Activated CD4-positive, alpha-beta T cell treated with anti-CD3 and anti-CD28 coated beads, Interleukin-2, amount 50 U/mL, for 1 hour (primary cell): ENCODE results near the gene DCST1.

Source experiments
- DNase-seq: peaks from one replicate; pipeline ENCODE4 v3.0.0-alpha.2; 2020

The DCST1 gene

DNA sequence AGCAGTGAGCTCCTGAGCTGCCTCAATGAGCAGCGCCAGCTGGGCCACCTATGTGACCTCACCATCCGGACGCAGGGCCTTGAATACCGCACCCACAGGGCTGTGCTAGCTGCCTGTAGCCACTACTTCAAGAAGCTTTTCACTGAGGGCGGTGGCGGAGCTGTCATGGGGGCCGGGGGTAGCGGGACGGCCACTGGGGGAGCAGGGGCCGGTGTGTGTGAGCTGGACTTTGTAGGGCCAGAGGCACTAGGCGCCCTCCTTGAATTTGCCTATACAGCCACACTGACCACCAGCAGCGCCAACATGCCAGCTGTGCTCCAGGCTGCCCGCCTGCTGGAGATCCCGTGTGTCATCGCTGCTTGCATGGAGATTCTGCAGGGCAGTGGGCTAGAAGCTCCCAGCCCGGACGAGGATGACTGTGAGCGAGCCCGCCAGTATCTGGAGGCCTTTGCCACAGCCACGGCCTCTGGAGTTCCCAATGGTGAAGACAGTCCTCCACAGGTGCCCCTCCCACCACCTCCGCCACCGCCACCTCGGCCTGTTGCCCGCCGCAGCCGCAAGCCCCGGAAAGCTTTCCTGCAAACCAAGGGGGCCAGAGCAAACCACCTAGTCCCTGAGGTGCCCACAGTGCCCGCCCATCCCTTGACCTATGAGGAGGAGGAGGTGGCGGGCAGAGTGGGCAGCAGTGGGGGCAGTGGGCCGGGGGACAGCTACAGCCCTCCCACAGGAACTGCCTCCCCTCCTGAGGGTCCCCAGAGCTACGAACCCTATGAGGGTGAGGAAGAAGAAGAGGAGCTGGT, 18.7 kb upstream of the DCST1 start:
- DNase-seq, result no peak

- DNase-seq, result no peak
Observed at GRCh38 chr1:155015527-155016230, 17.9 kb upstream of the DCST1 start.

GRCh38 chr1:155016231-155016831, 17.3 kb upstream of the DCST1 start:
- DNase-seq, result no peak

GRCh38 chr1:155017041-155017945, 16.3 kb upstream of the DCST1 start:
- peak; percentile 90 for DNase-seq

DNA sequence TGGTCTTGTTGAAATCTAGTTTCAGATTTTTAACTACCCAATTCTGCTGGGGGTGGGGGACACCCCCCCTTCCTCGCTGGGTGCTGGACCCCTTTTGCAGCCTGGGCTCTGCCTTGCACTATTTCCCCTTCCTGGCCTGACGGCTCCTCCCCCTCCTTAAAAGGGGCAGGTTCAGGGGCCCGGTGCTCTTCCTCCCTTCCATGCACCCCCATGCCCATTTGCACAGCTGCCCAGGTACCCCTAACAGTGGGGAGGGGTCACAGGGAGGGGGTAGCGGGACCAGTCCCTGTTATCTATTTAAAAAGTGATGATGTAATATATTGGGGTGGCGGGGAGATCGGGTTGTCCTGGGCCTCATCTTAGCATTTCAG, 15.7 kb upstream of the DCST1 start:
- no peak for DNase-seq

DNA sequence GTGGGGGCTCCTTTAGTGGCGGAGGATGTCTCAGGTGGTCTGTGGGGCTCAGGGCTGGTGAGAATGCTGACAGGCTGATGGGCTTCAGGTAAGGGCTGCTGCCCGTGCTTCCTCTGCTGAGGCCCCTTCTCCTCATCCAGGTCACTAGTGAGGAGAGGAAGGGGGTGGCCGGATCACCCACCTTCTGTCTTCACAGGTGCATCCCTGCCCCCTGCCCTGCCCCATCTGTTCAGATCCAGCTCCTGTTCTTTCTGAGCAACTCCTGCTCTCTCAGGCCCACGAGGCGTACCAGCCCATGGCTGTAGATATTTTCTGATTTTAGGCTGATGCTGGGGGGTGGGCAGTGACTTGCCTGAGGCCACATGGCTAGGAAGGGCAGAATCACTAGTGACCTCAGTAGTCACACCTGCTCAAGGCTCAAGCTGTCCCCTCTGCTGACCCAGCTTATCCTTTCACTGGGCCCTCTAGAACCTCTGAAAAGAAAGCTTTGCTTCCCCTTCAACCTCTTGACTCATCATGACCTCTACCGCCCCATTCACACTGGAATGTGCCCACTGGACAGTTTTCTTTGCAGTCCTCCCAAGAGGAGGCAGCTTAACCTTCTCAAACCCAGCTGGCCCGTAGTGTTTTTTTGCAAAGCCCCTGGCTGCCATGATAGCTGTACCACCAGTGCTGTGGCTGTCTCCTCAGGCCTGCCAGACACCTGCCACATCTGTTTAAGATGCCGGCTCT, 14.8 kb upstream of the DCST1 start:
- DNase-seq, result no peak

- DNase-seq, result no peak
Observed at GRCh38 chr1:155019377-155020245, 14.0 kb upstream of the DCST1 start.

DNA sequence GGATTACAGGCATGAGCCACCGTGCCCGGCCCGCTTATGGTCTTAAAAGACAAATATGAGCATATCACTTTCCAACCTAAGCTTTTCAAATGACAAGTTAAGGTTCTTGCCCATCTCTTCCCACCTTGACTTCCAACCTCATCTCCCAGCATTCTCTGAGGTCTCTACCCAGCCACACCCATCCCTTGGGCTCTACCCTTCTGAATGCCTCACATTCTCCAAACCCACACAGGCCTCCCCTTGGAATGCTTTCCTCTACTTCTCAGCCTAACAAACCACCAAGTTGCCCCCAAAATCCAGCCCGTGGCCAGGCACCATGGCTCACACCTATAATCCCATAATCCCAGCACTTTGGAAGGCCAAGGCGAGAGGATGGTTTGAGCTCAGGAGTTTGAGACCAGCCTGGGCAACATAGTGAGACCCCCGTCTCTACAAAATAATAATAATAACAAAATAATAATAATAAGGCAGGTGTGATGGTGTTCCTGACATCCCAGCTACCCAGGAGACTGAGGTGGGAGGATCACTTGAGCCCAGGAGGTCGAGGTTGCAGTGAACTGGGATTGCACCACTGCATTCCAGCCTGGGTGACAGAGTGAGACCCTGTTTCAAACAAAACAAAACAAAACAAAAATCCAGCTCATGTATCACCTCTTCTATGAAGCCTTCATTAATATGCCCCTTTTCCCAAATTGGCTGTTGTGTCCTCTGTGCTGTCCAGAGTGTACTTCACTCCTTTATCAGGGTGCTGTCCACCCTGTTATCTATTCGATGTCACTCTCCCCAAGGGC, 11.3 kb upstream of the DCST1 start:
- no peak for DNase-seq

- DNase-seq, result no peak
Observed at GRCh38 chr1:155022927-155023236, 10.7 kb upstream of the DCST1 start.

DNA sequence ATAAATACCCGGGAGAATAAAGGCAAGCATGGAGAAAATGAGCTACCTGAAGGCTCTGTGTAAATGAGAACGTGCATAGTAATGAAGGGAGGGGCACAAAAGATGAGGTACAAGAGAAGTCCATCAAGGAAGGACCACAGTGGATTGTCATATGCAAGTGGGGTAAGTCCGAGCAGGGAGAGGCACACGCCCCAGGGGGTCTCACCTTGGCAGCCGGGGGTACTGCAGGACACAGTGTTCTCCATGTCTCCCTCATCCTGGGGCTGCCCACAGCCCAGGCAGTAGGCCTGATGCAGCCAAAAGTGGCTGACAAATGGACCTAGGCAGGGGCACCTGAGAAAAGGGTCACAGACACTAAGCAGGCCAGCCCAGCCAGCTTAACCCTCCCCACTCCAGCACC, 10.0 kb upstream of the DCST1 start:
- DNase-seq, result no peak

DNA sequence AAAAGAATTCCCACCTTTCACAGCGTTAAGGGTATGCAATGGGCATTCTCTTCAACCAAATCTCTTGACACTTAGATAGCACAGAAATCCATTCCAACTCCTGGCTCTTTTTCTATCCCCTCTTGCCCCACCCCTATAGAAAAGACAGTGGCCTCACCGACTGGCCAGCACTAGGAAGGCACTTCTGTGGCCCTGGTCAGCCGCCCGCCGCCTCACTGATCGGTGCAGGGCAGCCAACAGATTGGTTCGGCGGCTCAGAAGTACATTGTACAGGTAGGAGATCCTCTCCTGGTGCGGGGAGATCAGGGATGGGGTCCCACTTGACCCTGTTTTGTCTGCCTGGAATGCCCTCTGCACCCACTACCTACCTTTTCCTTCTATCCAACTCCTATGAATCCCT, 9.3 kb upstream of the DCST1 start:
- no peak for DNase-seq

GRCh38 chr1:155026154-155026553, 7.5 kb upstream of the DCST1 start:
- no peak for DNase-seq

GRCh38 chr1:155026588-155026987, 7.0 kb upstream of the DCST1 start:
- DNase-seq, result no peak

DNA sequence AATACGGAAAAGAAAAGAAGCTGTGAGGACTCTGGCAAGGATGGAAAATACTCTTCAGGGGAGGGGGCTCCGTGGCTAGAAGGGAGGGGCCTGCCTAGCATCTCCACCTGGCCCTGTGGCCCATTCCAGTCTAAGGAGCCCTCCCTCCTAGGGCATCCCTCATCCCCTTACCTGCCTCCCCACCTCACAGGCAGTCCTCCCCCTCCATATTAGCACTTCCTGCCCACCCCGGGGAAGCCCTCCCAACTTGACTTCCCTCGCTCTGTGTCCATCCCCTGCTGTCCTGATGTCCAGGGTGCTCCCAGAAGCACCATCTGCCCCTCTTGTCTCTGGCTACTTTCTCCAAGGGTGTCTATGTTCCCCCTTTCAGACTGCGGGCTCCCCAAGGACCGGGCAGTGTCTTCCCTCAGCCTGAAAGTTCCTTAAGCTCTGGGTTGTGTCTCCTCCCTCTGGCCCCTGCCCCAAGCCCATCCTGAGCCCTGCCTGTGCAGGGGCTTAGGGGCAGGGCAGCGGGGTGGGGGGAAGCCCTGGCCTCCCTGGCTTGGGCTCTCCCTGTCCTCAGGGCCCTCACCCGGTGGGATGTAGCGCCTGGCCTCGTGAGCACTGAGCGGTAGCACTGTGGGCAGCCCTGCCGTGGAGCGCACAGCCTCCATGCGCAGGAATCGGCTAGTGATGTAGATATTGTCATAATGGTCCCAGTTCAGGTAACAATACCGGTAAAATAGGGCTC, 3.9 kb upstream of the DCST1 start:
- no peak for DNase-seq

- DNase-seq, result no peak
Observed at GRCh38 chr1:155030243-155030795, 3.3 kb upstream of the DCST1 start.

DNA sequence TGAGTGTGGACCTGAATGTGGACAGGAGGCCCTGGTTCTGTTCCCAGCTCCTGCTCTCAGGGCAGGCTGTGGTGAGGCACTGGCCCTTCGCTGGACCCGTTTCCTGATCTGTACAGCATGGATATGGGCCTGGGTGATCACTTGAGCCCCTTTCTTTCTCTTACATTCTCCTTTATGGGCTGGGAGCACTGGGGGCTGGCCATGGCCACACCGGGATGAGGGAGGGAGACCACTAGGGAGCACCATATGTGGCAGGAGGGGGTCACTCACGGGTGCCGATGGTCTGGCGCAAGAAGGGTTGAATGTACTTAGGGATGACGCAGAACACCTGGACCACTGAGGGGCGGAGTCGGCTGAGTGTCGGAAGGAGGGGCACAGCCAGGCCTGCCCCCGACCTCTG, 2.7 kb upstream of the DCST1 start:
- DNase-seq, result no peak

GRCh38 chr1:155032886-155033285, 738 bp upstream of the DCST1 start:
- no peak for DNase-seq

DNA sequence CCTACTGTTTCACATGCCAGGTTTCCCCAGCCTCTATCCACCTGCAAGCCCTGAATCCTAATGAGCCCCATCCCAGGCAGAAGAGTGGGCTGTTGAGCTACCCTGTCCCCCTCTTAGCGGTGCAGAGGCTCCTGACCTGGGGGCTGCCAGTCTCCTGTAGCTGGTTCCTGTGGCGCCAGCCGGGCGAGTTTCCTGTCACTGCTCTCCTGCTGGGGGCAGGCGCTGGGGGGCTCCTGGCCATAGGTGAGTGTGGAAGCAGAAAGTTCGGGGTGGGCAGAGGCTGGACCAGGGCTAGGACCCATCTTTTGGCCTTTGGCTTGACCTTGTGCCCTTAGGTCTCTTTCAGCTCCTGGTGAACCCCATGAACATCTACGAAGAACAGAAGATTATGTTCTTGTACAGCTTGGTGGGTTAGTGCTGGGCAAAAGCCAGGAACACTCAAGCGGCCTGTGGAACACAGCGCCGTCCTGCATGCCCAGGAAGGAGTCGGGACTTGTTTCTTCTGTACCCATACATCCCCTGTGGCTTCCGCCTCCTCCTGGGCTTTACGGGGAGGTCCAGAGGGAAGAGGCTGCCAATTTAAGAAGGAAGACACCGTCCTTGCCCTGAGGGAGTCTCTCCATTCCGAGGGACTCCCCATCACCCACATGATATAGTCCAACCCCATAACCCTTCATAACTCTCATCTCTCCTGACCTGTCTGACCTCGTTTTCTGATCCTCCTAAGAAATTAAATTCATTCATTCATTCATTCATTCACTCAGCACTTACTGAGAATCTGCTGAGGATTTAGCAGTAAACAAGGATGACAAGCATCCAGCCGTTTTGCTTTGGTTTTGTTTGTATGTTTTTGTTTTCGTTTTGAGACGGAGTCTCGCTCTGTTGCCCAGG, 939 bp downstream of the DCST1 start:
- DNase-seq, result no peak

DNA sequence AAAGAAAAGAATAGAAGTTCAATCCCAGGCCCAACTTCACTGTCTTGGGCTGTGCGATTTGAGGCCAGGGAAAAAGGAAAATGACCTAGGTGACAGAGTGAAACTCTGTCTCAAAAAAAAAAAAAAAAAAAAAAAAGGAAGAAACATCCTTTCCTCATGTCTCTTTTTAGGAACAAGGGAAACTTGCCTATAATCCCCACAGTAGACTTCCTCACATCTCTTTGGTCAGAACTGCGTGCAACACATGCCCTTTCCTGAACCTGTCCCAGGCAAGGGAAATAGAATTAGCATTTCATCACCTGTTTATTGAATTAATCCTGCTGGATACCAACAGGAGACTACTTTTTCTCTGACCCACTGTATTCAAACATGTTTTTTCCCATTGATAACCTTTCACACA, 2.3 kb downstream of the DCST1 start:
- DNase-seq, result no peak
